Measurements from ENCODE around the gene PIP5K1C.
A peak's percentile ranks its signal among the peaks of the same experiment; 100 is the strongest.
"Not testable (repeated sequence)": the region's sequence is repeated elsewhere in the genome, so short reads cannot be mapped to it uniquely, and the experiment has no call there.

The PIP5K1C gene

DNA sequence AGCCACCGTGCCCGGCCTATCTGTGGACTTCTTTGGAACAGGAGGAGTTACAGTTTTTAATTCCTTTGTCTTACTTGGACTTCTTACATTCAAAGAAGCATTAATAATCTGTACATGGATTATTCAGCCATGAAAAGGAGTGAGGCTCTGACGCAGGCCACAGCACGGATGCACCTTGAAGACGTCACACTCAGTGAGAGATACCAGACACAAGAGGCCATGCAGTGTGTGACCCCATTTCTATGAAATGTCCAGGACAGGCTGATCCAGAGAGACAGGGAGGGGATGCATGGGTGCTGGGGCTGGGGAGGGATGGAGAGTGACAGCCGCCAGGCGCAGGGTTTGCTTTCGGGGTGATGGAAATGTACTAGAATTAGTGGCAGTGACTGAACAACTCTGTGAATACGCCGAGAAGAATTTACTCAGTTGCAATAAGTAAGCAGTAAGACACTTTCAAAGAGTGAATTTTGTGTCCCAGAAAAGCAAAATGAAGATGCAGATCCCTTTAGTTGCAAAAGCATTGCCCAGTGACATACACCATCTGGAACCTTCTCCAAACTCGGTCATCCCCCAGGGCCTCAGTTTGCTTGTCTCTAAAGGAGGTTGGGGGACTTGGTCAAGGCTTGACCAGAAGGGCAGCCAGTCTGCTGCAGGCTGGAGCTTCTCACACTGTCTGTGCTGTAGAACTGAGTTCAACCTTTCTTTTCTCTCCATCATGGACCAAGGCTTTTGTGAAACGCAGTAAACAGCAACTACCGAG is 25.3 kb downstream of the PIP5K1C start:
- DNase-seq (ENCODE audit: low read depth in 2 of 2, low spot score in 1 of 2) = no peak

DNA sequence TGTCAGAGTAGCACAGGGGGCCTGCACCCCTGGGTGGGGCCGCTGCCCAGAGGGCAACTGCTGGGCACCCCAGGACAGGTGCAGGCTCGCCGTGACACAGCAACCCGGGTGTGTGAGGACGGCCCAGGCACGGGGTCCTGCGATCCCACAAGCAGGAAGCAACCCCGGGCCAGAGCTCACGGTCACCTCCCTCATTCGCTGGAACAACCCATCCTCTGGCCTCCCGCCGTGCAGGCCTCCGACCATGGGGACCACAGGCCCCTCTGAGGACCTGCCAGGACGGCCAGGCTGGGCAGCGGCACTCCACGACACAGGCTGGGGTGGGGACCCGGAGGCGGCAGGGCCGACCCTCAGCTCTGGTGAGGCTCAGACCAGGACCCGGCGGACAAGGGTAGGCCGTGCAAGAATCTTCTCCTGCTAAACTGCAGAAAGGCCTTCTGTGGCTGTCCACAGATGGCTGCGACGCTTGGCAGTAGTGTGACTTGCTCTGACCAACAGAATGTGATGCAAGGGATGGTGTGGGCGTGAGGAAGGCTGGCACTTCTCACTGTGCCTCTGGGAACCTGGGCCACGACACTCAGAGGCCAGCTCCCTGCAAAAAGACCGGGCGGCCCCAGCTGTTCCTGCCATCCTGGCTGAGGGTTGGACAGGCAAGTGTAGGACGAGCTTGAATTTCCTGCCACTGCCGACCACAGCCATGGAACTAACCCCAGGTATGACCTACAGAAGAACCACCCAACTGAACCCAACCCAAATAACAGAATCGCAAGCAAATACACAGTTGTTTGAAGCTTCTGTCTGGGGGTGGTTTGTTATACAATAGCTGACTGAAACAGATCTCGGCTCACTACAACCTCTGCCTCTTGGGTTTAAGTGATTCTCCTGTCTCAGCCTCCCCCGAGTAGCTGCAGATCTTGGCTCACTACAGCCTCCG is 26.5 kb downstream of the PIP5K1C start:
- no peak for DNase-seq (ENCODE audit: low read depth in 2 of 2, low spot score in 1 of 2)

DNA sequence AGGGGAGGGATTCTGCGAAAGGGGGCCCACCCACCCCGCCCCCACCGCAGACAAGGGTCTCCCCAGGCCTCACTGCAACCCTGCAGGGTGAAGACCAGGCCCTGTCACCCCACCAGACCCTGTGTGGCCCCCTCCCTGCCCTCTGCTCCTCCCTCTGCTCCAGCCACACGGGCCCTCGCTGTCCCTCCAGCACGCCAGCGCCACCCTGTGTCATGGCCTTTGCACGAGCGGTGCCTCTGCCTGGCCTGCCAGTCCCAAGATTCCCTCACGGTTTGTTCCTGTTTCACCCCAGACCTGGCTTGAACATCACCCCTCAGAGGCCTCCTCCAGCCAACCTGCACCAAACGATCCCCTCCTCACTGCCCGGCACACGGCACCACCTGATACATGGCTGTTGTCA is 27.3 kb downstream of the PIP5K1C start:
- no peak for DNase-seq (ENCODE audit: low read depth in 2 of 2, low spot score in 1 of 2)

DNA sequence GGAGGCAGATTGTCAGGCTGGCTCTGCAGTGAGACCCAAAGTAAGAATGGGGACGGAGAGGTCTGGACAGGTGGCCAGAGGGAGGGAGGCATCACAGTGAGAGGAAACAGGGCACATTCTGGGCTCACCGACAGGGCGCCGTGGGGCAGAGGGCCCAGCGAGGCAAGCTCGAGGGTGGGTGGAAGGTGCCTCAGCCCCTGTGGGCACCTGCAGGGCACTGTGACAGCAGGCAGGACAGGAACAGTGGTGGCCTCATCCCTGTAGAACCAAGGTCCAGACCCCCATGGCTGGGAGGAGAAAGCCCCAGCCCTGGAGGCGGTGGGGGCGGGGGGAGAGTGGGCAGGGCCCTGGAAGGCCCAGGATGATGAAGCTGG is 27.7 kb downstream of the PIP5K1C start:
- no peak for DNase-seq (ENCODE audit: low read depth in 2 of 2, low spot score in 1 of 2)

DNA sequence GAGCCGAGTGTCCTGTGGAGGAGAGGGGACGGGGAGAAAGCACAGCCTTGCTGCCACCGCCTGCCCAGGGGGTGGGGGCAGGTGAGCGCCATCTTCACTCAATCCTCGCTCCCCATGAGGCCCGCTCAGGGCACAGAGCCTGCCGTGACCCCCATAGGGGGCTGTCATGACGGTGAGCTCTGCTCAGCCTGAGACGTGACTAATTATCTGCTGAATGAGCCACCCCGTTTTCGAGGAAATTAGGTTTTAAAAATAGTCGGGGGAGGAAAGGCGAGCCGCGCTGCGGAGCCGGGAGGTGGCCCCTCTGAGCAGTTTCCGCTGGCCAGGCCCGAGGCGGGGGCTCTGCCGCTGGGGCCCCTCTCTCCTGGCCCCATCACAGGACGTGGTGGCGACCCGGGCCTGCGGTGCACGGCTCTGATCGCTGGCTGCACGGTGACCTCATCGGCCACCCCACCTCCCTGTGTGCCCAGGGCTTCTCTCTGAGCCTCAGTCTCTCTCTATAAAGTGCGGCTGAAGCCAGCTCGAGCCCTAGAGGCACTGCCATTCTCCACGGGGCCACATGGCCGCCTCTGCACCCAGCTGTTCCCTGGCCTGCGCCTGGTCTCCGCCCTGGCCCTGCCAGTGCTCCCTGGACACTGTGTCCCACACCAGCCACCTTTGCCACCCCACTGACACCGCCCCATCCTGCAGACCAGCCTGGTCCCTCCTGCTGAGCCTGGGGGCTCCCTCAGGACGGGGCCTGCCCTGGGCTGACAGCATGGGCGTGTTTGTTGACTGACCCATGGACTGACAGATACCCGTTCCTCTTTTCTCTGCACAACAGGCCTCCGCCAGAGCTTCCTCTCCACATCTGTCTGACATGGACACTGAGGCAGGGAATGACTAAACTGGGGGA is 28.3 kb downstream of the PIP5K1C start:
- no peak for DNase-seq (ENCODE audit: low read depth in 2 of 2, low spot score in 1 of 2)

DNA sequence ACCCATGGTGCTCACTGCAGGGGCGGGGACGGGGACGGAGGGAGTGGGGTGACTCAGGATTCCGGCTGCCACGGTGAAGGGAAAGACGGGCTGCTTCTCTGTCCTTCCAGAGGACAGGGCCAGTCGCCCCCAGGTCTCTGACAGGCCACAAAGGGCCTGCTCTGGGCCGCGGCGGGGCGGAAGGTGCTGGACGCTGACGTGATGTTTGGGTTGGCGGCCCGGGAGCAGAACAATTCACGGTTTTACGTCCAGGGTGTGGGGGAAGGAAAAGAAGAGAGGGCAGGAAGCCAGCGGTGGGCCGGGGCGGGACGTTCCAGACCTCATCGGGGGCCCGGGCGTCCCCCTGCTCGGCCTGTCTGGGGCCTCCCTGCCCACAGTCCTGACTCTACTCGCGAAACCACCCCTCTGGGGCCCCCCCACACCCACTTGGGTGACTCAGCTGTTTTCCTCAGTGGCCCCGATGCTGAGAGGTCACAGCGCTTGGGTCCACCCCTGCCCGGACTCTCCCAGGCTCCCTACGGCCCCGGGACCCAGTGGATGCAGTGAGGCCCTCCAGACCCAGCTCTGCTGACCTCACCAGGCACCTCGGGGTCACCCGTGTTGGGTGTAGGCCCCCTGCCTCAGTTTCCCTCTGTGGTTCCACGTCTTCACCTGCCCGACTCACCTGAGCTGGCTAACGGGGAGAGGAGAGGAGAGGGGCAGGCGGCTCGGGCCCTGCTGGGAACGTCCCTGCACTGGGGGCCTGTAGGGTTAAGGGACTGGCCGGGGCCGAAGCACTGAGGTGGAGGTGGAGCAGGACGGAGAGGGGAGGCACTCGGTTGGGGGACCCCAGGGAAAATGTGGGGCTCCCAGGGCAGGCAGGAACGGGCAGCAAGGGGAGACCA is 29.2 kb downstream of the PIP5K1C start:
- no peak for DNase-seq (ENCODE audit: low read depth in 2 of 2, low spot score in 1 of 2)

DNA sequence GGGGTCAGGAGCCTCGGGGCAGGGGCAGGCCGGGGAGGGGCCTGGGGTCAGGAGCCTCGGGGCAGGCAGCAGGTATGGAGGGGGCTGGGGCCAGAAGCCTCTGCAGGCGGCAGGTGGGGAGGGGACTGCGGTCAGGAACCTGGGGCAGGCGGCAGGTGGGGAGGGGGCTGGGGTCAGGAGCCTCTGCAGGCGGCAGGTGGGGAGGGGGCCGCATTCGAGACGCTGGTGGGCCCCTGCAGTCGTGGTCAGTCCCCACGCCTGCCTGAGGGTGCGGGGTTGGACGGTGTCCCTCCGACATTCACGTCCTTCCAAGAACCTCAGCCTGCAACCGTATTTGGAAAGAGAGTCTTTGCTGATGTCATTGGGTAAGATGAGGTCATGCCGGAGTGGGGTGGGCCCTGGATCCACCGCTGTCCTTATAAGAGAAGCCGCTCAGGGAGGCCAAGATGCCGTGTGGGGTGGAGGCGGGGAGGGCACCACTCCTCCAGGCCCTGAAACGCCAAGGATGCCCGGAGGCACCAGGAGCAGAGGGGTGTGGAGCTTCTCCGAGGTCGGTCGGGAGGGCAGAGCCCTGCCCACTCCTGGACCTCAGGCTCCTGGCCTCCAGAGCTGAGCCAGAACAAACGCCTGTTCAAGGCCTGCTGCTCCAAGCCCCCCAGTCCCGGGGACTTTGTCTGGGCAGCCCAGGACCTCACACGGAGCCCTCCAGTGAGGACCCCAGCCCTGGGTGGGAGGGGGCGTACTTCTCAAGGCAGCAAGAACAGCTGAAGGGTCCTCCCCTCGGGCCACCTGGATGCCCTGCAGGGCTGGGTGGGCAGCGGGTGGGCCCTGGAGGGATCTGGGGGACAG is 30.1 kb downstream of the PIP5K1C start:
- DNase-seq (ENCODE audit: low read depth in 2 of 2, low spot score in 1 of 2) = no peak

DNA sequence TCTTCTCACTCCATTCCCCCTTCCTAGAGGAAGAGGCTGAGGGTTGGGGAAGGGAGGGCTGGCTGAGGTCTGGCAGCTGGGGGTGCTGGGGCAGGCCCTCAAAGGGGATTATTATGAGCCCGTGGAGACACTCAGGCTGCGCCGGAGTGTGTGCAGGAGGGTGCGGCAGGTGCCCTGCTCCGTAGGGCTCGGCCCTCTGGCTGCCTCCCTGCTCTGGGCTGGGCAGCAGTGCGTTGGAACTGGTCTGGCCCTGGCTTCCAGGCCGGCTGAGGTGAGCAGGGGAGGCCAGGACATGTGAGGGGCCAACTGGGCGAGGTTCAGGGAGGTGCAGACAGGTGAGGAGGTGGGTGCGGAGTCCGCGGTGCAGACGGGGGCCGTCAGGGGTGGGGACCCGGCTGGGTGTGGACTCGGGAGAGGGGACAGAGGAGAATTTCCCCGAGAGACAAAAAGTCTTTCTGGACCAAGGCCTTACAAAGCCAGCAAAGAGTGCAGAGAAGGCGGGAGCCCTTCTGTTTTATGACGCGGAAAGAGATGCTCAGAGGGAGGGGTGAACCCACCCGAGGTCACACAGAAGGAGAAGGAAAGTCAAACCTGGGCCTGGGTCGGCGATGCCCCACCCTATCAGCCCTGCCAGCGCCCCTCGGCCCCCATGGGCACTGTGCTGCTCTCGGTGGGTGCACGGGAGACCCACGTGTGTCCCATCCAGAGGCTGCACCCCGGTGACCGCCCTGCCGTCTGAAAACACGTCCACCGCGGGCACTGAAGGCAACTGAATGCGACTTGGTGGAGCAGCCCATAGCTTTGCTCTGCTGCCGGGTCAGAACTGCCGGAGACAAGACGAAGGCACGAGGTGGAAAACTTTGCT is 31.0 kb downstream of the PIP5K1C start:
- DNase-seq (ENCODE audit: low read depth in 2 of 2, low spot score in 1 of 2) = no peak

DNA sequence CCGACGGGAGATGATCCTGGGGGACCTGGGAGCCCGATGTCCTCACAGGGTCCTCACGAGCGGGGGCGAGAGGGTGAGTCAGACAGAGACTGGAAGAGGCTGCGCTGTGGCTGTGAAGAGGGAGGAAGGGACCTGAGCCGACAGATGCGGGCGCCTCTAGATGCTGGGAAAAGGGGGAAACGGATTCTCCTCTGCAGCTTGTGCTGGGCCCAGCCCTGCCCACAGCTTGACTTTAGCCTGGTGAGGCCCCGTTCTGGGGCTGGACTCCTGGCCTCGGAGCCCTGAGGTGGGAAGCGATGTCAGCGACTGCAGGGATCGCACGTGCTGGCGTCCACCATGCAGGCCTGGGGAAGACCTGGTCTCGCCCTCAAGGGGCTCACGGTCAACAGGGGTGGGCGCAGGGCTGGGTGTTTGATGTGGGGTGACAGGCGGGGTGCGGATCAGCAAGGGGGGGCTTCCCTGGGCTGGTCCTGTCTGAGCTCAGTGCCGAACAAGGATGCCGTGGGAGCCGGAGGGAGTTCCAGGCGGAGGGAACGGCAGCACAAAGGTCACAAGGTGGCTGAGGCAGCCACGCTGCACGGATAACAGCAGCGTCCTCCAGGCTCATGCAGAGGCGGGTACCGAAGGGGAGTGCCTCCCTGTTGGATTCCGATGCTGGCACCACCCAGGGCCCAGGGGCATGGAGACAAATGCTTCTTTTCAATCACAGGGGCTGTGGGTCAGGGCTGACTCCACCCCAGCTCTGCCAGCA is 31.8 kb downstream of the PIP5K1C start:
- DNase-seq (ENCODE audit: low read depth in 2 of 2, low spot score in 1 of 2) = no peak

DNA sequence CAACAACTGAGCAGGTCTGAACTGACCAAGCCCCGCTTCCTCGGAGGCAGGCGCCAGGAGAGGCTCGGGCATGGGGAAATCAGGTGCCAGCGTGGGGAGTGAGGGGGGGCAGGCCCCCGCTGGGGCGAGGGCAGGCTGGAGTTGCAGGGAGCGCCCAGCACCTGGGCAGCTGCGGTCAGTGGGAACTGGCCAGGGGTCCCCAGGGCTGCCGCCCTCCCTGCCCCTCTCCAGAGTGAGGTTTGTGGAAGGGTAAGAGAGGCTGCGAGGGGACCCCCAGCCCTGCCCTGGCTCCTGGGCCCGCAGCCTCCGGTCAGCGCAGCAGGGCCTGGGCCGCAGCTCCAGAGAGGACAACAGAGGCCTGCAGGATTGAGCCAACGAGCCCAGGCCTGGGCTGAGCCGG is 32.5 kb downstream of the PIP5K1C start:
- no peak for DNase-seq (ENCODE audit: low read depth in 2 of 2, low spot score in 1 of 2)

DNA sequence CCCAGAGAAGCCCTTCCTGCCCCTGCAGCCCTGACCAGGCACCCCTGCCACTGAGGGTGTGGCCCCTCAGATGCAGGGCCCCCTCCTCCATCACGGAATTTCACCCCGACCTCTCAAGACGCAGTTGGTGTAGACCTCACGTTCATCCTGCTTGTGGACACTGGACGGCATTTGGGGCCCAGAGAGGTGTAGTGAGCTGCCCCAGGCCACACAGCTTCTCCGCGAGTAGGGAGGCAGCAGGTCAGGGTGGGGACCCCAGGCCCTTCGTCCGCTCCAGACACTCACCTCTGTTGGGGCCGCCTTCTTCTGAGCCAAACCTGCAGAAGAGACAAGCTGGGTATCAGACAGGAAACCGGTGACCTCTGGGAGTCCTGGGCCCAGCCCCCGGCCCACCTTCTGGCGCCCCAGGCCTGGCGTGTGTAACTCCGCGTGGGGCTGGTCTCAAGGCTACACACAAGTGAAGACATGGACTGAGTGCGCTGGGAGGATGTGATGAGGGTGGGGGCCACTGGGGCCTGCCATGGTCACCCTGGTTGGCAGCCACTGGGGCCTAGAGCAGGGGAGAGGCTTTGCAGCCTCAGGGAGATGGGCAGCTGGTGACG is 33.1 kb downstream of the PIP5K1C start:
- DNase-seq (ENCODE audit: low read depth in 2 of 2, low spot score in 1 of 2) = no peak

DNA sequence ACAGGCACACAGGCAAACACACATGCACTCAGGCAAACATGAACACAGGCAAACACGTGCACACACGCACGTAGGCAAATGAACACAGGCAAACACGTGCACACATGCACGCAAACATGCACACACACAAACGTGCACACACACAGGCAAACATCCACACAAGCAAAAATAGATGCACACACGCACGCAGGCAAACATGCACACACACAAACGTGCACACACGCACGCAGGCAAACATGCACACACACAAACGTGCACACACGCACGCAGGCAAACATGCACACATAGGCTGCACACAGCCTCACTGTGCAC is 33.8 kb downstream of the PIP5K1C start:
- DNase-seq (ENCODE audit: low read depth in 2 of 2, low spot score in 1 of 2) = not testable (repeated sequence)

DNA sequence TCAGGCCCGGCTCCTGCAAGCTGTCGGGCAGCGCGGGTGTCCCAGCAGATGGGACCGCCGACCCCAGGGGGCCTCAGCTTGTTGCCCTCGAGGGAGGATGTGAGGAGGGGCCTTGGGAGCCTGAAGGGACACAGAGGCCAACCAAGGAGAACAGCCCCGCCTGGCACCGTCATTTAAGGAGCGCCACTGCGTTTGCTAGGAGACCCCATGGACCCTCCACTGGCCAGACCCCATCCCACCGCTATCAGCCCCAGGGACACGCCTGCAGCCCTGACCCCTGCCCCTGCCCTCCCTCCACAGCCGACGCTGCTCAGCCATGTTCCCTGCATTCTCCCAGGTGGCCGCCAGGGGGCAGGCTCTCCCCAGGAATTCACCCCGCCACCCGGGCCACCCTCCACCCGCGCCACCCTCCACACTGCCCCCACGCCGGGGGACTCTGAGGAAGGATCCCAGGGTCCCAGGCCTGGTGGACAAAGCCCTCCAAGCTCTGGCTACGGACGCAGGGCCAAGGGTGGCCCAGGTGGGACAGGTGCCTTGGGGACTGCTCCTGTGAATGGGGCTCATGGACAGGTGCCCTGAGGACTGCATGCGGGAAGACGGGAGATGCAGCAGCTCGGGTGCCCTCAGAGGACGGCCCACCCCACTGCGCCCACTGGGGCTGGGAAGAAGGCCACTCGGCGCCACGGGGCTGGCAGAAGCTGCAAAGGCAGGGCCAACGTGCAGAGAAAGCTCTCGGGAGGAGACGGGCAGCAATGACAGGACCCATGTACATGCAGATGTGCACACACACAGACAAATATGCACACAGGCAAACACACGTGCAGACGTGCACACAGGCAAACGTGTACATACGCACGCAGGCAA is 34.4 kb downstream of the PIP5K1C start:
- DNase-seq (ENCODE audit: low read depth in 2 of 2, low spot score in 1 of 2) = peak; percentile 56 to 65

DNA sequence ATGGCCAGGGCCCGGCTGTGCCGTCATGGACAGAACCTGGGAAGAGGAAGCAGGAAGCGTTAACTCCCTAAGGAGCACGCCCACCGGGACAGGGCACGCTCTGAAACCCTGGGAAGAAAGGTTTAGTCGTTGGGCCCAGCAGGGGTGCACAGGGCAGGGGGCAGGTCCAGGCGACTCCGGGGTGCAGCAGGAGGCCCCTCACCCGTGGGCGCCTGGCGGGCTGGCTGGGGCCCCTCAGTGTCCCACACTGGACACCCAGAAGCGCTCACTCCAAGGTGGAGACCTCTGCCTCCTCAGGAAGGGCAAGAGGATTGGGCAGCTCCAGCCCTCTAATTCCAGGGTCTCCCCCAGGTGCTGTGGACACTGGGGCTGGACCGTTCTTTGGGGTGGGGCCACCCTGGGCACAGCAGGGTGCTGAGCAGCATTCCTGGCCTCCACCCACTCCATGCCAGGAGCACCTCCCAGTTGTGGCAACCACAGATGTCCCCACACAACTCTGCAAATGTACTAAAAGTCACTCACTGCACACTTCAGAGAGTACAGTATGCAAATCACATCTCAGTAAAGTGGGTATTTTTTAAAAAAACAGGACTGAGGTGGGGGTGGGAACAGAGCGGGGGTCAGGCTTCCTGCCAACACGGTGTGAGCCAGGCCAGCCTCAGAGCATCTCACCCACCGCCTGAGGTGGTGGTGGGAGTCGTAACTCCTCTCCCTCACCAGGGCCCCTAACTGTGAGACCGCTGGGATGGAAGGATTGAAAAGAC is 35.2 kb downstream of the PIP5K1C start:
- DNase-seq (ENCODE audit: low read depth in 2 of 2, low spot score in 1 of 2) = no peak

DNA sequence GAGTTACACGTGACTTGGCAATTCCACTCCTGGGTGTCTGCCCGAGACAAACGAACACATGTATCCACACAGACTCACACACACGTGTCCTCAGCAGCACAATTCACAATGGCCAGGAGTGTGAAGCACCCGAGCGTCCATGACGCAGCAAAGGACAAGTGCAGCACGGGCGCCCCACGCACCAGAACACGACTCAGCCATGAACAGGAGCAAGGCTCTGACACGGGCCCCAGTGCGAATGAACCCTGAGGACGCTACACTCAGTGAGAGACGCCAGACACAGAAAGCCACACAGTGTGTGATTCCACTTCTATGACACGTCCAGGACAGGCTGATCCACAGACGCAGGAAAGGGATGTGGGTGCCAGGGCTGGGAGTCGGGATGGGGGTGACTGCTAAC is 36.4 kb downstream of the PIP5K1C start:
- DNase-seq (ENCODE audit: low read depth in 2 of 2, low spot score in 1 of 2) = no peak
